ENCODE measurements around the gene NAPSA. TPM values are rescaled to one million over a fixed set of nuclear protein-coding genes. Genes with fewer than 3 reads are reported as not detected.

Gene NAPSA
- total and polyA plus RNA-seq, 9 of the 15 experiments (the other 6 are each of a cell fraction or from before 2014, with no cell fraction given): 0.25 to 1.9 (median 0.69) TPM

- Histone ChIP-seq H2AFZ (ENCODE audit: low read depth, low read length) (peak overlapping the region; percentile 94), H3K27ac (ENCODE audit: extremely low read depth, low read depth, low read length) (peak overlapping the region; percentile 95), H3K9ac (ENCODE audit: insufficient read depth in 1 of 2, low read depth in 2 of 2, low read length in 2 of 2) (peak overlapping the region; percentile 82 to 93), H3K4me1 (replicated peaks in 1 of 2; ENCODE audit: control insufficient read depth in 2 of 2, insufficient read depth in 2 of 2, low read length in 2 of 2) (peaks cover 38 to 59% of the 10 kb centered on the region in 2 experiments; a peak in 4 of 5 replicates), H3K9me1 (ENCODE audit: control insufficient read depth, insufficient read depth, low read length) (no peaks in the 10 kb centered on the region), H3K4me2 (ENCODE audit: insufficient read depth, low read length) (peak overlapping the region; percentile 89), H3K79me2 (ENCODE audit: control insufficient read depth, insufficient read depth, low read length) (peaks cover 30% of the 10 kb centered on the region), H3K27me3 (ENCODE audit: control insufficient read depth in 2 of 2, insufficient read depth in 2 of 2, low read length in 2 of 2) (no peaks in the 10 kb centered on the region), H4K20me1 (replicated peaks; ENCODE audit: control insufficient read depth, insufficient read depth, low read length) (no peaks in the 10 kb centered on the region), H3K9me3 (replicated peaks; ENCODE audit: control insufficient read depth, insufficient read depth, low read depth, low read length) (no peaks in the 10 kb centered on the region), H3K4me3 (peak overlapping the region; percentile 41), H3K36me3 (ENCODE audit: control insufficient read depth, insufficient read depth, low read length) (no peaks in the 10 kb centered on the region; the same call in 2 of the 3 replicates)
- intact Hi-C loops (cut with micrococcal nuclease): no loop called here
- CTCF ChIA-PET (ENCODE audit: low intra/inter-chr PET ratio): no interaction called here
- DNase-seq (ENCODE audit: extremely low read depth in 1 of 4, low spot score in 3 of 4) (peak; percentile 71 to 98 (median 82)), FAIRE-seq (peak; percentile 91), ATAC-seq (peak; percentile 70)
- POLR2A ChIA-PET: interaction anchor here (1.0 kb wide), 1 partner anchor 180 kb away, joined by 3 read pairs; no protein-coding TSS in a partner anchor
- no TSS peak for BruUV-seq (replicated peaks)
- under 1% methylated on average over 31 of the region's 34 CpGs for WGBS (ENCODE audit: insufficient coverage, low coverage, missing lambda C conversion rate)
- in situ Hi-C loops (cut with MboI): loop anchor here (10.0 kb wide), 1 partner anchor 1218 kb away; the partner anchor contains the start of genes C19orf73, LIN7B and PPFIA3
- TF ChIP-seq IRF9 (tag; IDR thresholded peaks at IDR 0.05) (no peak), TBP (optimal IDR thresholded peaks at IDR 0.05; ENCODE audit: low read depth, low read length) (no peak), ZNF668 (CRISPR knock-in tag; IDR thresholded peaks at IDR 0.05) (no peak), HNRNPUL1 (IDR thresholded peaks at IDR 0.05; ENCODE audit: low read length) (no peak), DDX20 (tag; IDR thresholded peaks at IDR 0.05; ENCODE audit: low read depth) (no peak), ZBTB26 (CRISPR knock-in tag; IDR thresholded peaks at IDR 0.05) (no peak), THAP12 (CRISPR knock-in tag; IDR thresholded peaks at IDR 0.05) (no peak), NFE2 (IDR thresholded peaks at IDR 0.05; ENCODE audit: low read depth) (no peak), TEAD1 (CRISPR knock-in tag; IDR thresholded peaks at IDR 0.05) (no peak), RBM25 (IDR thresholded peaks at IDR 0.05; ENCODE audit: low read depth, low read length, severe bottlenecking) (no peak), ASH1L (IDR thresholded peaks at IDR 0.05; ENCODE audit: borderline replicate concordance, low read depth, partially characterized antibody) (no peak), ZBTB11 (CRISPR knock-in tag; IDR thresholded peaks at IDR 0.05) (no peak; a peak in 1 of 6 replicates)
Observed at GRCh38 chr19:50333235-50333736, 32.2 kb downstream of the NAPSA start.

Data from K562 (cell line).